Suprapubic skin (tissue), 4 donors: Measurements from ENCODE around the gene FRAS1. TPM values are rescaled to one million over a fixed set of nuclear protein-coding genes. Genes with fewer than 3 reads are reported as not detected.
"Not testable (repeated sequence)": the region's sequence is repeated elsewhere in the genome, so short reads cannot be mapped to it uniquely, and the experiment has no call there.

Source experiments
- DNase-seq, 2 donors: peaks; one replicate each; pipeline ENCODE4 v3.0.0-alpha.2; 2019; ENCODE audit warnings: low spot score in 2 of 2
- H3K27ac ChIP-seq: fragments of 200-600 bp; sonication (generic); one replicate; pipeline ENCODE4 v1.5.1; 2019
- H3K27me3 ChIP-seq: fragments of 200-600 bp; sonication (generic); one replicate; pipeline ENCODE4 v1.5.1; 2019
- H3K36me3 ChIP-seq: fragments of 200-600 bp; sonication (generic); one replicate; pipeline ENCODE4 v1.5.1; 2019
- H3K4me1 ChIP-seq: fragments of 200-600 bp; sonication (generic); one replicate; pipeline ENCODE4 v1.5.1; 2019
- H3K4me3 ChIP-seq: fragments of 200-600 bp; sonication (generic); one replicate; pipeline ENCODE4 v1.5.1; 2019; ENCODE audit warnings: mild to moderate bottlenecking
- H3K9me3 ChIP-seq: fragments of 200-600 bp; sonication (generic); one replicate; pipeline ENCODE4 v1.5.1; 2019
- EP300 ChIP-seq: sonication (generic); formaldehyde crosslinking; IDR thresholded peaks from one replicate; pipeline ENCODE4 v1.6.1; 2017; ENCODE audit warnings: antibody characterized with exemption
- POLR2A ChIP-seq, 2 donors: fragments of 450-650 bp; IDR thresholded peaks; one replicate each; pipeline ENCODE4 v1.6.1; 2017; ENCODE audit warnings: antibody characterized with exemption in 2 of 2, mild to moderate bottlenecking in 2 of 2, moderate library complexity in 2 of 2
- POLR2AphosphoS5 ChIP-seq, 3 donors: sonication (generic); formaldehyde crosslinking; IDR thresholded peaks; one replicate each; pipeline ENCODE4 v1.6.1; 2017; ENCODE audit warnings: antibody characterized with exemption in 3 of 3
- WGBS: methylation state at CpG from one replicate; pipeline ENCODE4 v1.1.5; 2018; 5-methylcytosine and 5-hydroxymethylcytosine counted together
- total RNA-seq, 4 donors: library from RNA; depleted of rRNA; stranded (reverse); fragments of >200 nt; gene quantifications; one replicate each; pipeline ENCODE4 v1.1.0, GENCODE V29; 2016
- TF ChIP-seq, protein P1 (sequence below), 2 donors: fragments of 200-600 bp in 1 of 2; fragments of 450-650 bp in 1 of 2; sonication (generic) in 1 of 2; IDR thresholded peaks; one replicate each; pipeline ENCODE4 v1.5.1; 2016 to 2019; ENCODE audit warnings: antibody characterized with exemption in 2 of 2, mild to moderate bottlenecking in 1 of 2, moderate library complexity in 1 of 2

FRAS1 gene, protein sequence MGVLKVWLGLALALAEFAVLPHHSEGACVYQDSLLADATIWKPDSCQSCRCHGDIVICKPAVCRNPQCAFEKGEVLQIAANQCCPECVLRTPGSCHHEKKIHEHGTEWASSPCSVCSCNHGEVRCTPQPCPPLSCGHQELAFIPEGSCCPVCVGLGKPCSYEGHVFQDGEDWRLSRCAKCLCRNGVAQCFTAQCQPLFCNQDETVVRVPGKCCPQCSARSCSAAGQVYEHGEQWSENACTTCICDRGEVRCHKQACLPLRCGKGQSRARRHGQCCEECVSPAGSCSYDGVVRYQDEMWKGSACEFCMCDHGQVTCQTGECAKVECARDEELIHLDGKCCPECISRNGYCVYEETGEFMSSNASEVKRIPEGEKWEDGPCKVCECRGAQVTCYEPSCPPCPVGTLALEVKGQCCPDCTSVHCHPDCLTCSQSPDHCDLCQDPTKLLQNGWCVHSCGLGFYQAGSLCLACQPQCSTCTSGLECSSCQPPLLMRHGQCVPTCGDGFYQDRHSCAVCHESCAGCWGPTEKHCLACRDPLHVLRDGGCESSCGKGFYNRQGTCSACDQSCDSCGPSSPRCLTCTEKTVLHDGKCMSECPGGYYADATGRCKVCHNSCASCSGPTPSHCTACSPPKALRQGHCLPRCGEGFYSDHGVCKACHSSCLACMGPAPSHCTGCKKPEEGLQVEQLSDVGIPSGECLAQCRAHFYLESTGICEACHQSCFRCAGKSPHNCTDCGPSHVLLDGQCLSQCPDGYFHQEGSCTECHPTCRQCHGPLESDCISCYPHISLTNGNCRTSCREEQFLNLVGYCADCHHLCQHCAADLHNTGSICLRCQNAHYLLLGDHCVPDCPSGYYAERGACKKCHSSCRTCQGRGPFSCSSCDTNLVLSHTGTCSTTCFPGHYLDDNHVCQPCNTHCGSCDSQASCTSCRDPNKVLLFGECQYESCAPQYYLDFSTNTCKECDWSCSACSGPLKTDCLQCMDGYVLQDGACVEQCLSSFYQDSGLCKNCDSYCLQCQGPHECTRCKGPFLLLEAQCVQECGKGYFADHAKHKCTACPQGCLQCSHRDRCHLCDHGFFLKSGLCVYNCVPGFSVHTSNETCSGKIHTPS (N-terminal part only)
- total RNA-seq, result 10 to 100 TPM in 1 of 4 donors, 1 to 10 TPM in 3; 1.4 to 24.9 (median 3.8) TPM

DNA sequence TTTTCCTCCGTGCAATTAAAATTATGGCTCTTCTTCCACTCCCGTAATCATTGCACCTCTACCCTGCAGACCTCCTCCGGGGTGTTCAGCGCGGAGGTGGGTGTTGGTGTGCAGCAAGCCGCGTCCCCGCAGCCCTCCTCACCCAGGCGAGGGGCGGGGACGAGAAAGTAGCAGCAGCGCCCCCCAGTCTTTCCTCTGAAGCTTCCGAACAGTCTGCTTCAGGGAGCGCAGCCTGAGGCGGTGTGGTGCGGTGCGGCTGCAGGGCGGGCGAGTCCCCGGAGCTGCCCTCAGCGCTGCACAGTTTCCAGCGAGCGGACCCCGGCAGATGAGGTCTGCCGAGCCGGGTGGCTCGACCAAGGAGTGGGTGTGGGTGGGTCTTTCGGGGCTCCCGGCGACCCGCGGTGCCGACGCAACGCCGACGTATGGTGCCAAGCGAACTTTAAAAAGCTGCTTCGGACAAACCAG lies at the start of gene FRAS1:
TSS of gene FRAS1 (plus strand) at position 189 of the 465 bp plus-strand sequence. CDS start 687 bp downstream, outside the sequence.
- Histone ChIP-seq H3K36me3 (no peaks in the 10 kb centered on the region), H3K27me3 (peaks cover 5% of the 10 kb centered on the region), H3K27ac (peak within 1 kb of the TSS; percentile 16), H3K4me3 (peak within 1 kb of the TSS; percentile 70), H3K4me1 (peaks cover 37% of the 10 kb centered on the region), H3K9me3 (no peaks in the 10 kb centered on the region)
- no peak for TF ChIP-seq POLR2AphosphoS5 (IDR thresholded peaks at IDR 0.05)
- no peak for TF ChIP-seq EP300
- TF ChIP-seq, protein P1, sequence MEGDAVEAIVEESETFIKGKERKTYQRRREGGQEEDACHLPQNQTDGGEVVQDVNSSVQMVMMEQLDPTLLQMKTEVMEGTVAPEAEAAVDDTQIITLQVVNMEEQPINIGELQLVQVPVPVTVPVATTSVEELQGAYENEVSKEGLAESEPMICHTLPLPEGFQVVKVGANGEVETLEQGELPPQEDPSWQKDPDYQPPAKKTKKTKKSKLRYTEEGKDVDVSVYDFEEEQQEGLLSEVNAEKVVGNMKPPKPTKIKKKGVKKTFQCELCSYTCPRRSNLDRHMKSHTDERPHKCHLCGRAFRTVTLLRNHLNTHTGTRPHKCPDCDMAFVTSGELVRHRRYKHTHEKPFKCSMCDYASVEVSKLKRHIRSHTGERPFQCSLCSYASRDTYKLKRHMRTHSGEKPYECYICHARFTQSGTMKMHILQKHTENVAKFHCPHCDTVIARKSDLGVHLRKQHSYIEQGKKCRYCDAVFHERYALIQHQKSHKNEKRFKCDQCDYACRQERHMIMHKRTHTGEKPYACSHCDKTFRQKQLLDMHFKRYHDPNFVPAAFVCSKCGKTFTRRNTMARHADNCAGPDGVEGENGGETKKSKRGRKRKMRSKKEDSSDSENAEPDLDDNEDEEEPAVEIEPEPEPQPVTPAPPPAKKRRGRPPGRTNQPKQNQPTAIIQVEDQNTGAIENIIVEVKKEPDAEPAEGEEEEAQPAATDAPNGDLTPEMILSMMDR (IDR thresholded peaks at IDR 0.05), result no peak
- no peak for TF ChIP-seq POLR2A (IDR thresholded peaks at IDR 0.05)
- DNase-seq, result peak; percentile 63 to 77
- WGBS, result 0% methylated on average over 18 of the region's 39 CpGs

DNA sequence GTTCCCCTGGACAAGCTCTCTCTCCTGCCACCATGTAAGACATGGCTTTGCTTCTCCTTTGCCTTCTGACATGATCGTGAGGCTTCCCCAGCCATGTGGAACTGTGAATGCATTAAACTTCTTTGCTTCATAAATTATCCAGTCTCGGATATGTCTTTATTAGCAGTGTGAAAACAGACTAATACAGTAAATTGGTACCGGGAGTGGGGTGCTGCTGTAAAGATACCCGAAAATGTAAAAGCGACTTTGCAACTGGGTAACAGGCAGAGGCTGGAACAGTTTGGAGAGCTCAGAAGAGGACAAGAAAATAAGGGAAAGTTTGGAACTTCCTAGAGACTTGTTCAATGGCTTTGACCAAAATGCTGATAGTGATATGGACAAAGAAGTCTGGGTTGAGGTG lies 46.1 kb upstream of the FRAS1 start:
- H3K27me3 ChIP-seq, H3K36me3 ChIP-seq, H3K27ac ChIP-seq, H3K4me3 ChIP-seq, H3K4me1 ChIP-seq, DNase-seq: not testable (repeated sequence)
- peaks cover 11% of the 10 kb centered on the region for H3K9me3 ChIP-seq
- 92% methylated on average over 5 of the region's 5 CpGs for whole genome bisulfite sequencing

DNA sequence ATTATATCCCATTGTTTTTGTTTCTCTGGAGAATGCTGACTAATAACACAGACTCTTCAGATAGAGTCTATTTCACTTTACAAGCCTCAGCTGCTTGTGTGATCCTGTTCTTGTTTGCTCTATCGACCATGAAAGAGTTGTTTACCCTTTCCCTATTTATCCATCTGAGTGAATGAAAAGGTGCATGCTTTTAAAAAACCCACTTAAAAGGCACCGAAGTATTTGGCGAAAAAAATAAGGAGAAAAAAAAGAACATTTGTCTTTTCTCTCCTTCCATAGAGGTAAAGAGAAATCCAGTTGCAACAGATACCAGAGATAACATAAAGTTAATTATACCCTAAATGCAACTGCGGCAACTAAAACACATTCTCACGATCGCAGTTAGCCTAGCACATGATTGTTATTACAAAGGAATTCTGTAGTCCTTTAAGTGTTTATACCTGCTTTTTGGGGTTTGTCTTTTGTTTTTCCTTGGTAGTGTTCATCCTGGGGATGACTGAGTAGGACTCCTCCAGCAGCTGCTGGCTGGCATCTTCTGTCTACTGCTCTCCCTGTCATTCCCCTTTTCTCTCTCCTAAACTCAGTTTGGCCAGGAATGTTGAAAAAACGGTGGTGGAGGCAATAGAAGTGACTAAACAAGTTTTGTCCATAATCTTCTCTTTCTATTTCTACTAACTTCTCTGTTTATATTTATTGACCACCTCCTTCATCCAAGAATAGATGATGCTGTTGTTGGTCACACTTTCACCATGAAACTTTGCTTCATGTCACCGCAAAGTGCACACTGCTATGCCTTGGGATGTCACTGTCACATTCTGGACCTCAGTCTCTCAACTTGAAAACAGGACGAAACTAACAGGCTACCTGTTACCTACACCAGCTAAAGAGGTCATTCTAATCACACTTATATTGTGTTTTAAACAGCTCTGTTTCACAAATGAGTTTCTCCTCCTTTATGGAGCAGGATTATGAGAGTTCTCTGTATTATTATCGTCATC lies 41.9 kb upstream of the FRAS1 start:
- no peak overlapping the region for H3K27ac ChIP-seq
- H3K36me3 ChIP-seq, result no peaks in the 10 kb centered on the region
- WGBS, result 79% methylated on average over 10 of the region's 10 CpGs
- no peak for DNase-seq
- peaks cover 11% of the 10 kb centered on the region for H3K9me3 ChIP-seq
- H3K4me3 ChIP-seq, result no peak overlapping the region
- no peak for TF ChIP-seq POLR2AphosphoS5 (IDR thresholded peaks at IDR 0.05)
- no peak for TF ChIP-seq EP300
- TF ChIP-seq, protein P1 (IDR thresholded peaks at IDR 0.05), result no peak
- H3K27me3 ChIP-seq, result no peaks in the 10 kb centered on the region
- H3K4me1 ChIP-seq, result no peaks in the 10 kb centered on the region

DNA sequence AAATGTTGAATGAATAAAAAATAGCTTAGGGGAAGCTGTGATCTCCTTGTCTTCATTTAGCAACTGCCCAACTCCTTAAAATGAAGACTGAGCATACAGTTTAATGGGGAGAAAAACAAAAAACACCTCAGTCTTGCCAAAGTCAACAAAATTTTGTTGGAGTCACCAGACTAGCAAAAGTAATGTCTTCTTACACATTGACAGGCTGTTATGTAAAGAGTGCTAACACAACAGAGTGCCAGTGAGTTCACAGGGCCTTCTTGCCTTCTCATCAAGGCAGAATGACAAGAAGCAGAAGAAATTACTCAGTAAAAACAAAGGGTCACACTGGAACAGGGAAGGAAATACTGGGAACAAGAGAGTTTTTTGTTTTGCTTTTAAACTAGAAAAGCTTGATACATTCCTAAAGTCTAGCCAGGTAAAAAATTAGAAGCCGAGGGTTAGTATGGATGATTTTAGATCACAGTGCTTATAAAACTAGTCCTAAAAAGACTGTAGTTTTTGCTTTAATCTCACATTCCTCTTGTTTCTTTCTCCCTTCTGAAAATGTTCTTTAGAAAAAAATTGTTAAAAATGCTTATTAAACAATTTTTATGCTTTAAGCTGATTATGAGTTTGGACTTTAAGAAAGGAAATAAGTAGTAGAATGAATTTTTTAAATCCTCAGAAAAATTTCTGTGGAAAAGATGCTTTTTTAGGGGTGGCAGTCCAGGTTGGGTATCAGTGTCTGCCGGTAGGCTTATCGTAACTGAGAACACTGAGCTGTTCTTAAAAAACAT lies 38.7 kb upstream of the FRAS1 start:
- no peaks in the 10 kb centered on the region for H3K36me3 ChIP-seq
- DNase-seq, result no peak
- TF ChIP-seq POLR2AphosphoS5 (IDR thresholded peaks at IDR 0.05) (no peak), POLR2A (IDR thresholded peaks at IDR 0.05) (no peak), EP300 (no peak)
- TF ChIP-seq, protein P1 (IDR thresholded peaks at IDR 0.05), result no peak
- H3K27ac ChIP-seq, result no peak overlapping the region
- no peaks in the 10 kb centered on the region for H3K4me1 ChIP-seq
- H3K4me3 ChIP-seq, result no peak overlapping the region
- 92% methylated on average over 3 of the region's 3 CpGs for WGBS
- H3K27me3 ChIP-seq, result no peaks in the 10 kb centered on the region
- H3K9me3 ChIP-seq, result no peaks in the 10 kb centered on the region
